Measurements from ENCODE around the gene HS1BP3.

Gene HS1BP3

GRCh38 chr2:20599001-20599600, 51.8 kb downstream of the HS1BP3 start:
- DNase-seq (ENCODE audit: low read depth) = no peak

DNA sequence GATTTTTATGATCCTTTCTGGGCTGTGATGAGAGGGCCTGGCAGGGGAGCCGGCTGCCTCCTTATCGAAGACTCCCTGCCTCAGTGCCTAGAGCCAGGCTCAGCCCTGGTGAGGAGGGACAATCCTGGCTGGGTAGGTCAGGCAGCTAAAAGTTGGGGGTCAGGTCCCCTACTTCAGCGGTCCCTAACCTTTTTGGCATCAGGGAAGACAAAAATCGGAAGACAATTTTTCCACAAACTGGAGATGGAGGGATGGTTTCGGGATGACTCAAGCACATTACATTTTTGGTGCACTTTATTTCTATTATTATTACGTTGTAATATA, 53.1 kb downstream of the HS1BP3 start:
- DNase-seq (ENCODE audit: low read depth) = no peak

DNA sequence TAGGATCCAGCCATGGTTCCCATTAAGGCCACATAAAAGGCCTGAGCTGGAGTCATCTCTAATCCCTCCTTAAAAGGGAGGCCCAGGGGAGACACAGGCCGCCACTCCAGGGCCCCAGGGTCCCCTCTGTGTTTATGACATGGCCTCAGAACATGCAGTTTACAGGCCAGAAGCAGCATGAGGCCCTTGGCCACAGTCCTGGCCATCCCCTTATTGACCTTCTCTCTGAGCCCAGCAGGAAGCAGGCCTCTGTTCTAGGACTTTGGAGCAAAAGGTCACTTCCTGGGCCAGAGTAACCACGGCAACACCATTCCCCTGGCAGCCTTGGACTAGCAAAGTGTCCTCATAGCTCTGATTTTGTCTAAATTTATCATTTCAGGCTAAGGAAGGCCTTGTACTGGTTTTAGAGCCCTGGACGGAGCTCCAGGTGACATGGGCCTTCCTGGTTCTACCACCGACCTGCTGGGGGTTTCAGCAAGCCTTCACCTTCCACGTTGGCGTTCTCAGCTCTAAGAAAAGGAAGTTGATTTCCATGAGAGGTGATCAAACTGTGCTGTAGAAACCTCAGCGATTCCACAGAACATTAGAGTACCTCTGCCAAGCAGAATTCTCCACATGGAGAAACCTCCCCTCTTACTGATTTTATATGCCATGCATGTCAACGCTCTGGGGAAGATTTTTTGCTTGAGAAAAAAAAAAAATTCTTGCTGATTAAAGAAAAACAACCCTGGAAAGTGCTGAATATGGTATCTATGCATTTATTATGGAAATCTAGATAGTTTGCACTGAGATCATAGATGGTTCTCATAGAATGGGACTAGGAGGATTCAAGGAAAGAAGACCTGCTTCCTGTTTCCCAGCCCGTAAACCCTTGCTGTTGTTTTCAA, 53.7 kb downstream of the HS1BP3 start:
- no peak for DNase-seq (ENCODE audit: low read depth)

DNA sequence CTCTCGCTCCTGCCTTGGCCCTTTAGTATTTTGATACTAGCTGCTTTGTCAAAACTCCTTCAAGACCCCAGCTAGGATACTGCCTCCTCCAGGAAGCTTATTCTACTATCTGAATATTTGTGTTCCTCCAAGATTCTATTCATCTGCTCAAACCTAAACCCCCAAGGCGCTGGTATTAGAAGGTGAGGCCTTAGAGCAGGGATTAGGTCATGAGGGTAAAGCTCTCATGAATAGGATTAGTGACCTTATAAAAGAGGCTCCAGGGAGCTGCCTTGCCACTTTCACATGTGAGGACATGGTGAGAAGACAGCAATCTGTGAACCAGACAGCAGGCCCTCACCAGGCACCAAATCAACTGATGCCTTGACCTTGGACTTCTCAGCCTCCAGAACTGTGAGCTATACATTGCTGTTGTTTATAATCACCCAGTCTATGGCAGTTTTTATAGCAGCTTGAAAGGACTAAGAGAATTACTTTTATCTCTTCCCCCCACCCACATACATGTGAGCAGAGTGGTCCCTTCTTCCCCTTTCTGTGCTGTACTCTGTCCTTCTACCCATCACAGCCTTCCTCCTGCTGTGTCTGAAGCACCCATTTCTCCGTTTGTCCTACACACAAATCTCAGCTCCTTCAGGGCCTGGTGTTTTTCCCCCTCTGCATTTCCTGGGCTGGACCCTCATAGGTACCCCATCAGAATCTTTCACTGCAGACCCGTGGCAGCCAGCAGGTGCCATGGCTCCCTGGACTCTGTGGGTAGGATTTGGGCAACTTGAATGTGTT, 54.5 kb downstream of the HS1BP3 start:
- no peak for DNase-seq (ENCODE audit: low read depth)

DNA sequence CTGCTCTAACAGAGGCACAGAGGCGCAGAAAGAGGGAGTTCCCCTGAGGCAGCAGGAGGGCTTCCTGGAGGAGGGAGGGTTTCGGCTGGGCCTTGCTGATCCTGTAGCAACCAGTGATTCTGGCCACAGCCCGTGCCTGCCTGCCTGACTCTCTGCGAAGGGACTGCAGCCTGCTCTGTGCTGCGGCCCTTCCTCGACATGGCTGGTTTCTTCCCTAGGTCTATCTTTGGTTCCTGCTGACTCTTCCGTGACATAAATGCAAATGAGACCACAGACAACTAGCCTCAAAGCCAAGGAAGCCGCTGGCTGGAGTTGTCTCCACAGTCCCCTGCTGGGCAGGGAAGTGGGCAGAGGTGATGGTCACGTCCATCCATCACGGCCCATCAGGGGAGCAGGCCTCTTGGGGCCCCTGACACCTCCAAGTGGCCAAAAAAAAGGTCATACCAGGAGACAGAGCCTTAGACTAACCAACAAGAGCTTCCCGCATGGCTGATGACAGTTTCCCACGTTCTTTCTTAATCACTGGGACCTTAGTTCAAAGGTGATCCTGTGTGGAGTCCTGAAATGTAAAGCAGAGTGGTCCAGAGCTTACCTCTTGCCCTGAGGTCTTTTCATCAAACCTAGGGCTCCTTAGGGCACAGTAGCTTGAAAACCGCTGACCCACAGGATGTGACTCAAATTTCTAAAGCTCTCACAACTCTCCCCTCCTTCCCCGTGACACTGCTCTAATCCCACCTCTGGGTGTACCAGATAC, 55.3 kb downstream of the HS1BP3 start:
- DNase-seq (ENCODE audit: low read depth) = no peak

DNA sequence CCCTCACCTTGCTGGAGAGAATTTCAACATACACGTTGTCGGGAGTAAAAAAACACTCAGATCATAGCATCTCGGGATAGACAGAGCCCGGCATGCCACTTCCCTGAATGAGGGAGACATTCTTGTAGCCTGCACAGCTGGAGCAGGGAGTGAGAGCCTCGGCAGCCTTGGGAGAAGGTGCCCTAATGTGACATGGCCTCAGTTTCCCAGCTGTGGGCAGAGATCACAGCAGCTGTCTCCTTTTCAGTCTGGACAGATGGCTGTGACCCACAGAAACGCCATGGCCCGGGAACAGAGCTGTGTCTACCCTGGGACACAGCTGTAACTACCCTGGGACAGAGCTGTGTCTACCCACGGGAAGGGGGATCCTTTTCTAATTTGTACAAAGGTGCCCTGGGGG, 55.9 kb downstream of the HS1BP3 start:
- no peak for DNase-seq (ENCODE audit: low read depth)

DNA sequence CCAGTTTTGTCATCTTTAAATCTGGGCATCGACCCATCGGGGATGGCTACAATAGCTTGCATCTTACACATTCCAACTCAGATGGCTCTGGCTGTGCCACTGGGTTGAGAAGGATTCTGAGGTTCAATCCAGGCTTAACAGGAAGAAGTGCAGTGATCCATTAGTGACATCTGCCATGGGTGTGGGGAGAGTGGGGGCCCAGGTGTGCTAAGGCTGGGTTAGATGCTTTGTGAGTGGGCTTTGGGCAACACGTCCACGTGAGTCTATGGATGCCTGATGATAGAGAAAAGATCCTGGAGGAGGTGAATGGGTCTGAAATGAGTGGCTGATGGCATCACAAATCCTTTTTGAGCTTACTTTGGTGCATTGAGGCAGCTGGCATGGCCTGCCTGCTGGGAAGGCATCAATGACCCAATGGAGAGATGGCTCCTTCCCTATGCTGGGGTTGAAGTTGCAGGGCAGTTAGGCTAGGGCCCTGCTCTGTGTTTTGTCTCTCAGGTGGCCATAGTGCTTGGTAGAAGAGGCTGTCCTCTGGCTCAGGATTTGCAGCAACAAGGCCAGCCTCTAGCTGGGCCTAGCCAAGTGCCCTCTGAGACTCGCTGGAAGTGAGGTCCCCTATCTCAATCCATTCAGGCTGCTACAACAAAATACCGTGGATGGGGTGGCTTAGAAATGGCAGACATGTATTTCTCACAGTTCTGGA, 56.7 kb downstream of the HS1BP3 start:
- no peak for DNase-seq (ENCODE audit: low read depth)

DNA sequence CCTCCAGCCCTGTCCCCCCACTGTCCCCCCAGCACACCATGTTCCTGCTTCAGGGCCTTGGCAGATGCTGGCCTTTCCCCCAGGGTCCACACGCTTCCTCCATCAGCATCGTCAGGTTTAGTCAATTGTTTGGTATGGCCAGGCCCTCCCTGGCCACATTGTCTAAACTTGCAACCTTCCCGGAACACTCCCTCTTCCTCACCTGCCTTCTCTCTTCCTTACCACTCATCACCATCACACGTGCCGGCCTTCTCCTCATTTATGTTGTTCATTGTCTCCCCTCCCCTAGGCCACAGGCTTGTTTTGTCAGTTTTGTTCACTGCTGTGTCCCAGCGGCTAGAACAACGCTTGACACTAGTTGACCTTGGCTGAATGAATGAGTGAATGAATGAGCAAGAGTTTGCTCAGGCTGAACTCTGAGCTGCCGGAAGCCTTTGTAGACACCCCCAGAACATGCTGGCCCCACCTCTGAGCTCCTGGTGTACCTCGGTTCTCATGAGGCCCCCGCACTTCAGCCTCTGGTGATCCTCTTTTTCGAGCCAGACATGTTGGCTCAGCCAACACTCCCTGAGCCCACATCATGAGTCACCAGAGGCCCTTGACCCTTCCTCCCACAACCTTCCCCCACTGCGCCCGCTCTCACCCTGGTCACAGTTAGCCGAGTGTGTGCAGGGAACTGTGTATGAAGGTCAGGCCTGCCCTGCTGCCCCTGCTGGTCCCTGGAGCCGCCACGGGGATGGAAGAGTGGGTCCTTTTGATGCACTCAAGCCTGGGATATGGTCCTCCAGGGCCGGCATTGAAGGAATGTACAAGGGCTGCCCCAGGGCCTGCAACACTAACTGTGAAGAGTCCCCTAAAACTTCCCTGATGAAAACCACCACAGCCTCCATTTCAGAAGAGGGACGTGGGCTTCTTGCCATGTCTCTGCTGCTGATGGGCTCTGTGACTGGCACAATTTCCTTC, 57.5 kb downstream of the HS1BP3 start:
- no peak for DNase-seq (ENCODE audit: low read depth)

GRCh38 chr2:20592106-20593071, 58.5 kb downstream of the HS1BP3 start:
- DNase-seq (ENCODE audit: low read depth) = no peak

GRCh38 chr2:20590704-20591515, 60.0 kb downstream of the HS1BP3 start:
- DNase-seq (ENCODE audit: low read depth) = no peak

DNA sequence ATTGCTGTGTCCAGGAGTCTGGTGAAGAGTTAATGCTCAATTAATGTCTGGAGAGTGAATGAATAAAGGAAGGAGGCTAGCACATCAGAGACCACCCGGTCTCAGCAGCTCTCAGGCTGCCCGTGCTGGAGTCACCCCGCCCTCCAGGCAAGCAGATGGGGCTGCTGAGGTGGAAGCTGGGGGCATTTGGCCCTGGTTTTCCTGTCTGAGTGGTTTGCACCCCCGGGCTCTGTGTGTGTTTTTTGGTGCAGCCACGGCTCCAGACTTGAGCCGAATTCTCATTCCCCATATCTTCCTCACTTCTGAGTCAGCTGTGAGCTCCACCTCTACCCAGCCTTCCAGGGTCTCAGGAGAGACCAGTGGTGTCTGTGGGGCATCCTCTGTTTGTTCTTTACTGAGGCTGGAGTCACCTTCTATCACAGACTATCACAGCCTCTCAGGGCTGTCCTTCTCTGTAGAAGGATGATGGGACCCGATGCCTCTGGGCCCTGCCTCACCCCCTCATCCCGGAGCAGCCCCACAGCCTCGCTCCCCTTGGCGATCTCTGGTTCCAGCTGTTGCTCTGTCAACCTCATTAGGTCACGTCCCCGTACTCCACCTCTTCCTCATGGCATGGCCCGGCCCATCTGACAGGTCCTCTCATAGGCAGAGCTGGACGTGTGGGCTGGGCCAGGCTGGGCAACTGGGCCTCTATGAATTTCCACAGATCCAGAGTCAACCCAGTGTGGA, 60.8 kb downstream of the HS1BP3 start:
- DNase-seq (ENCODE audit: low read depth) = no peak

- DNase-seq (ENCODE audit: low read depth) = no peak
Measured at GRCh38 chr2:20588918-20589871, 61.7 kb downstream of the HS1BP3 start.

DNA sequence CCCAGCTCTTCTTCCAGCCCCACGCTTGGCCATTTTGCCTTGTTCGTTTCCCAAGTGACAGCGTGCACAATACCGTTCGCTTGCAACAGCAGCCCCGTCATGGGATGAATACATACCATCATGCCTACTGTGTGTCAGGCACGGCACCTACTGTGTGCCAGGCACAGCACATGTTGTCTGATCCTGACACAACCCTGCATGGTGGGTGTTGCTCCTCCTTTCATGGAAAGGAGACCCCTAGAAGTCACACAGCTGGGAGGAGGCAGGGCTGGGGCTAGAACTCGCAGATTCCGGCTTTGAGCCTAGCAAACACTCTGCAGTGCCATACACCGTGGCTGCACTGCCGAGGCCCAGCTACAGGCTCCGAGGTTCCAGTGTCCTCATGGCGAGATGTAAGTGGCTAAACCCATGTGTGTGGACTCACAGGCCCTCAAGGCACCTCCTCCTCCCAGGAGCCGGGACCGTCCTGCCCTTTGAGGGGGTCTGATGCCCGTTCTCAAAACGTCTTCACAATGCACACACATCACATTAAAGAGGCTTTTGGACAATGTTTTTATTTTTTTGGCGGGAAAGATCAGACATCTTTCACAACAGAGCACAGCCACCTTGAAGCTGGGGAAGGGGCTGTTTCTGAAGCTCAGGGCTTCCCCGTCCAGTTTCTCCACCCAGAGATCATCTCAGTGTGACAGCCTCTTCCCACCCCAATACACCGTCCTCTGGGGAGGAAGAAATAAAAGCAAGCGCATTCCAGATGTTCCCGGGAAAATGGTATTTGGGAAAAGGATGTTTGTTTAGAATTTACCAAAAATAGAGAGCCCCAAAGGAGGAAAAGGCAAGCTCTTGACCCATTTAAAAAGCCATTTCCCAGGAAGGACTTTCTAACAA, 64.9 kb downstream of the HS1BP3 start:
- no peak for DNase-seq (ENCODE audit: low read depth)

- DNase-seq (ENCODE audit: low read depth) = no peak
Measured at GRCh38 chr2:20585359-20585709, 65.6 kb downstream of the HS1BP3 start.
